Stimulated activated CD8-positive, alpha-beta memory T cell treated with anti-CD3 and anti-CD28 coated beads, Interleukin-15, amount 100 ng/mL, for 24 hours (primary cell): ENCODE measurements around the gene BCL10.
A peak's percentile ranks its signal among the peaks of the same experiment; 100 is the strongest.

Source experiments
- DNase-seq: peaks from one replicate; pipeline ENCODE4 v3.0.0-alpha.2; 2020; ENCODE audit warnings: low read depth

The BCL10 gene

DNA sequence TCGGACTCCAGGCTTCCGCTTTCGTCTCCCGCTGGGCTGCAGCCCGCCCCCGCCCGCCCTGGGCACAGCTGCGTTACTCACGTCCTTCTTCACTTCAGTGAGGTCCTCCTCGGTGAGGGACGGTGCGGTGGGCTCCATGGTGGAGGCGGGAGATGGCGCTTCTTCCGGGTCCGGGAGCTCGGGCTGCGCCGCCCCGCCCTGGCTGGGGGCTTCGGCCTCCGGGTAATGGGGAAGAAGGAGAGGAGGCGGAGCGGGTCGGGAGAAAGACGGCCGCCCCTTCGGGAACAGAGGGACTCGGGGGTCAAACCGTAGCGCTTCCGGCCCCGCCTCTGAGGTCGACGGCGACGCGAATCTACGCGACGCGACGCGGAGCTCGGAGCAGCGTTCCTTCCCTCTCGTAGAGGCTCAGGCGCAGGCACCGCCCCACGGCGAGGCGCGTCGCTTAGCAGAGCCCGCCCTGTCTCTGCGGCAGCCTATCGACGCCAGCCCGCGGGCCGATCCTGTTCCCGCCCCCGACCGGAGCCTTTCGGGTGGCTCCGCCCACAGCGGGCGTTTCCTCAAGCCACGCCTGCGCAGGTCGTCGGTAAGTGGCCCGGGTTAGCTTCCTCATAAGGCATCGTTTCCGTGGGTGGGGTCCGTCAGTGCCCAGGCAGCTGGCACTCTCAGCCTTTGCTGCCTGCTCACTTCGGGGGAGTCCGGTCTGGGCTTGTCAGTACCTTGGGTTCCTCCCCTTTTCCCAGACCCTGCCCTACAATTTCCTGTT lies at the start of gene BCL10:
Gene BCL10, minus strand, starts transcription at position 418 of the 763 bp plus-strand sequence. Its CDS starts 280 bp downstream, at position 138.
- peak; percentile 89 for DNase-seq

DNA sequence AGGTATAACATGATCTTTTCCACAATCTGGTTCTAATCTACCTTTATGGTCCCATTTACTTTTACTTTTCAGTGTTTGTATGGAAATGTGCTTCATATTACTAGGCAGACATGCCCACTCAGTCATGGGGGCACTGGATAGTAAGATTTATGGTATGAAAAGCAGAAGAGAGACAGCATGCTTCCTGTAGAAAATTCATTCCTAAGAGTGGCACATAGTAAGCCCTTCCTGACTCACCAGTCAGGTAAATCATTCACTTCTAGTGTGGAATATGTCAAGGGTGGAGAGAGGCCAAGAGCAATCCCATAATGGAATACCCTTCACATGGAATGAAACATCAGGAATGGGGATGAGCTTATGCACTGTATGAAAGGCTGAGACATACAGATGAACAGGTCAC lies 49.5 kb upstream of the BCL10 start:
- no peak for DNase-seq

DNA sequence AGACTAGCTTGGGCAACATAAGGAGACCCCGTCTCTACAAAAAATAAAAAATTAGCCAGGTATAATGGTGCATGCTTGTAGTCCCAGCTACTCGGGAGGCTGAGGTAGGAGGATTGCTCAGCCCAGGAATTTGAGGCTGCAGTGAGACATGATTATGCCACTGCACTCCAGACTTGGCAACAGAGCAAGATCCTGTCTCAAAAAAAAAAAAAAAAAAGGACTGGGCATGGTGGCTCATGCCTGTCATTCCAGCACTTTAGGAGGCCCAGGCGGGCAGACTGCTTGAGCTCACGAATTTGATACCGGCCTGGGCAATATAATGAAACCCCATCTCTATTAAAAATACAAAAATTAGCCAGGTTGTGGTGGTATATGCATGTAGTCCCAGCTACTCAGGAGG lies 47.3 kb upstream of the BCL10 start:
- DNase-seq: no peak

- DNase-seq: no peak
These were observed 46.2 kb upstream of the BCL10 start for GRCh38 chr1:85322655-85323054.

GRCh38 chr1:85321237-85321964 lies 45.0 kb upstream of the BCL10 start:
- DNase-seq: no peak

DNA sequence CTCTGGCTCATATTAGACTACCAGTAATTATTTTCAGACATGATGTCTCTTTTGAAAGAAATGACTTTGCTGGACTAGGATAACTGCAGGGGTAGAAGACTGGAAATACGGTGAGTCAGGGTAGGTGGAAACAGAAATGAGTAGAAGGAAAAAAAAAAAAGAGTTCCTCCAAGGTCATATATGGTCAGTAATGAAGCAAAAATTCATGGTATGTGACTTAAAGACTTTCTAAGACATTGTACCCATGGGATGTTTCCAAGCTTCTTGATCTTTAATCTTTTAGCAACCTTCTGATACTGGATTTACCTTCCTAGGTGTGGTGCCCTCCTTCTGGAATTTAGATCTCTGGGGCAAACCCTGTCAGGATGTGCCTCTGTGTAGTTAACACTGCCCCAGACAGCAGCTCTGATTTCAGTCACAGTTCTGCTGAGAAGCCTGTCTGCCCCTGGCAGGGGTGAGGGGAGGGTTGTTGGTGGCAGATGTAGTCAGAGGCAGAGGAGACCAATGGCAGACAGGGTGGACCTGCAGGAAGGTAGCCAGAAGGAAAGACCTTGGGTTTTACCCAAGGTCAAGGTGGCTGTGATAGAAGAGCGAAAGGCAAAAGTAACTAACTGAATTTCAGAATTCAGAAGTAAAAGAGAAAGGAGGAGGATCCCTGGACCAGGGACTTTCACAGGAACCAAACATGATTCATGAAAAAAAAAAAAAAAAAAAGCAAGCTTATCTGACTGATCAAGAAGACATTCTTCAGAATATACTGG lies 44.1 kb upstream of the BCL10 start:
- no peak for DNase-seq

DNA sequence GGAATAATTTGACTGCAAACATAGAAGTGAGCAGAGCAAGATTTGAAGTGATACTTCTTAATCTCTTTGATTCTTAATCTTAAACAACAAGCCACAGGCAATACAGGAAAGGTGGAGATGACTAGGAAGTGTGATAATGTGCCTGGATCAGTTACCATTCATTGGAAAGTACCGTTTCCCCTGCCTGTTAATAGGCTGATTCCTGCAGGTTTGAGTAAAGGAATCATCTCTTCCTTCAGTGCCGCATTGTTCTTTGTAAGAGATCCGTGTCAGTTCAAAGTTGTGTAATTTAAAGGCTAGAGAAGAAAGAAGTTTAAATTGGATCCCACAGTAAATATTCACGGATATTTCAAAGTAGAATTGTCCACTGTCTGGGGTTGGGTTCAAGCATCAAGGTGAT lies 43.5 kb upstream of the BCL10 start:
- no peak for DNase-seq

GRCh38 chr1:85319491-85319890 lies 43.1 kb upstream of the BCL10 start:
- no peak for DNase-seq

GRCh38 chr1:85318217-85318616 lies 41.8 kb upstream of the BCL10 start:
- DNase-seq: no peak

- no peak for DNase-seq
These were observed 41.1 kb upstream of the BCL10 start for GRCh38 chr1:85317560-85317959.

DNA sequence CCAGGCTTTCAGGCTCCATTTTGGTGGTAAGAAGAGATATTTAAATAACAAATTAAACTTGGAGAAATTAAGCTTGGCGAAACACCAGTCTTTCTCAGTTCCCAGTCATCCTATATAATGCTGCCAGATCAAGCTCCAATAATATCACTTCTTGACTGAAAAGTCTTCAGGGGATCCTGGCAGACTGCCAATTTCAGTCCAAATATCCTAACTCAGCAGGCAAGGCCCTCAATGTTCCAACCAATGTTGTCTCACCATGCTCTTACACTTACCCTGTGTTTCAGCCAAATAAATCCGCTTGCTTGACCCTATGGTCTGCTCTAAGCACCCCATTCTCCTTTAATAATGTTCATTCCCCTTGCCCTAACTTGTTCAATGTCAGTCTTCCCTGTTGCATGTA lies 39.9 kb upstream of the BCL10 start:
- DNase-seq: no peak

- no peak for DNase-seq
These were observed 39.4 kb upstream of the BCL10 start for GRCh38 chr1:85315789-85316188.

DNA sequence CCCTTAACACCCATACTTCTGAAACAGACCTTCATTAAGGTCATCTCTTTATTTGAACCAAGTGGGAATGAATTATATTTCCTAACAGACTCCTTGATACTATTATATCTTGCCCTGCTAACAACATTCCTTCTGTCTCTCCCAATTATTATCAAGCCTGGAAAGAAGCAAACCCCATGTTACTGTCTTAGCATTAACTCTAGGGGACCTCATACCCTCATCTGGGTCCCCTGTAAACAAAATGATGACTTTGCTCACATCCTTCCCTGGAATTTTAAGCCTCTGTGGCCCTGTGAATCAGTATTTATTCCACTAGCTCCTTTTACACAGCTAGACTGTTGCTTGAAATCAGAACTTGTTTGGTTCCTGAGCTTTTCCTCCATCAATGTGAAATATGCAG lies 38.3 kb upstream of the BCL10 start:
- DNase-seq: no peak

DNA sequence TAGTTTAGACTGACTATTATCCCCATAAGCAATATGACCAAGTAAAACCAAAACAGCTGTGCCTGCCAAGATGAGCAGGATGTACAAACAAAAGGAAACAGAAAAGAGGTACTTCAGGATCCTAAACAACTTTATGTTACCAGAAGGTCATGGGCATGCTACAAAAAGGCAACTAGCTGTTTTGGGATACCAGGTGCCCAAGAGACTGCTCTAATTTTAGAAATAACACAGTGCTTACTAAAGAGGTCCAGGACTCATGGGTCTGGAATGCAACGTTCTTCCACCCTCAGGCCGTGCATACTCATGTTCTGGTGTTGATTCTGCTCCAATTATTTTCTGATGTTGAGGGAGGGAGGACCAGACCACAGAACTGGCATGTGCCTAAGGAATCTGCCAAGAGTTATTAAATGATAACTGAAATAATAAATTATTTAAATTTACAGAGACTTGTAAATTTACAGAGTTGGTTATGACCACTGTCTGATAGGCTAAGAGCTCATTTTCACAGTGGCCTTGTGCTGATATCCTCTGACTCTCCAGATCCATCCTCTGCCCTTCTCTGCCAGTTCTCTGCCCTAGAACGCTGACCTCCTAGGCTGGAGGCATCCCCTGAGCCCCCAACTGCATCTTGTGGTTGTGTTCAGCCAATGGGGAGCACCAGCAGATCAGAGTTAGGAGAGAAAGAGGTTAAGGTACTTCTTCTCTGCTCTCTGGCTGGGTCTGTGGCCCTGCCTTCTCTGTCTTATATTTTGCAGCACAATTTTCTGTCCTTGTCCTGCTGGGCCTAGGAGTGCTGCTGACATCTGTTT lies 37.7 kb upstream of the BCL10 start:
- no peak for DNase-seq

- no peak for DNase-seq
These were observed 35.4 kb upstream of the BCL10 start for GRCh38 chr1:85311818-85312217.

DNA sequence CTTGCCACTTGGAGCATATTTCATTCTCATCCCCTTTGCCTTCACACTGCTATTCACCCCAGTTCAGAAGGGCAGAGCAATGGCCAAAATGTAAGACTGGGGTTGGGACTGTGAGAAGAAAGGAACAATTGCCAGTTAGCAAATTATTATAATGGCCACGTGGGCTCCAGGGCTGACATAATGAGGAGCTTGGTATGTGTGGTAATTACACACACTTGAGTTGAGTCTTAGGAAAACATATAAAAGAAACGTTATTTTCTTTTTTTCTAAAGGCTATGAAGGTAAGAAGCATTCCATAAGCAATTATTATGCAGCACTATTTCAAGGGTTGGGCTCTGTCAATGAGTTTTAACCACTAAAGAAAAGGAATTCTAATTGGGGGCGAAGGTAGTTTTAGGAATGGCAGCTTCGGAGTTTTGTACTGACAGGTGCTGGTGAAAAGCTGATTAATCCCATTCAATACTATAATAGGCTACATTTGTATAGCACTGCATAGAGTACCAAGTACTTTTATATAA lies 32.5 kb upstream of the BCL10 start:
- no peak for DNase-seq

- peak; percentile 29 for DNase-seq
These were observed 31.8 kb upstream of the BCL10 start for GRCh38 chr1:85307987-85308832.

- DNase-seq: no peak
These were observed 29.8 kb upstream of the BCL10 start for GRCh38 chr1:85306236-85306635.

DNA sequence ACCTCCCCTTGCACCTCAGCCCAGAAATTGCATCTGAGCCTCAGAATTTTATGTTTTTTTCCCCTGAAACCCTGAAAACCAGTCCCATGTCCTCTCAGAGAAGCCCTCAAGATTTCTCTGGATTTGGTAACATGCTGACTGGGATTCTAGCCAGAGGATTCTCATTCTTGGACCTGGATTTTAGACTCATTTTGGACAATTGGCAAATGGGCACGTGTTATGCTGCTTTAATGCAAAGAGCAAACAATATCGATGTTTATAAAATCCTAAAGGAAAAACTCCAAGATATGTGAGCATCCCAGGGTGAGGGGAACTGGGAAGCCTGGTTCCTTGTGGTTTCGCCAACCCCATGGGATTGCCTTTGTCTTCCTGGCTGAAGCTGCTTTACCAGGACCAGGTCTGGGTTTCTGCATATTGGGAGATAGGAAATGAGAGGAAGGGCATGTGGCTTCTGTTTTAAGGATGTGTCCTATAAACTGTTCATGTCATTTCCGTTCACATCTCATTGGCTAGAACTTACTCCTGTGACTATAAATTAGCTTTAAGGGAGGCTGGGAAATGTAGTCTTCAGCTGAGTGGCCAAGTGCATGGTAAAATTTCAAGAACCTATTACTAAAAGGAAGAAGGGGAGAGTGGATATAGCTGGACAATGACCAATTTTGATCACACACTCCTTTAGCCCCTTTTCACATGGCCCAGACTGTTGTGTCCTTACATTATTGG lies 27.2 kb upstream of the BCL10 start:
- no peak for DNase-seq

DNA sequence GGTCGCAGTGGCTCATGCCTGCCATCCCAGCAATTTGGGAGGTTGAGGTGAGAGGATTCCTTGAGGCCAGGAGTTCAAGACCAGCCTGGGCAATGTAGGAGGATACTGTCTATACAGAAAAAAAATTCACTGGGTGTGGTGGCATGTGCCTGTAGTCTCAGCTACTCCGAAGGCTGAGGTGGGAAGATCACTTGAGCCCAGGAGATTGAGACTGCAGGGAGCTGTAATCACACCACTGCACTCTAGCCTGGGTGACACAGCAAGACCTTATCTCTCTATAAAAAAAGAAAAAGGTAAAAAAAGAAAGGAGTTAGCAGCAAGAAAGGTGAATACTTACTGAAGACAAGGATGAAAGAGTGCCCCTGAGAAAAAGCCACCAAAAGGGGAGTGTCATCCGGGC lies 23.7 kb upstream of the BCL10 start:
- no peak for DNase-seq
